ENCODE data around the gene RGS10.

DNA sequence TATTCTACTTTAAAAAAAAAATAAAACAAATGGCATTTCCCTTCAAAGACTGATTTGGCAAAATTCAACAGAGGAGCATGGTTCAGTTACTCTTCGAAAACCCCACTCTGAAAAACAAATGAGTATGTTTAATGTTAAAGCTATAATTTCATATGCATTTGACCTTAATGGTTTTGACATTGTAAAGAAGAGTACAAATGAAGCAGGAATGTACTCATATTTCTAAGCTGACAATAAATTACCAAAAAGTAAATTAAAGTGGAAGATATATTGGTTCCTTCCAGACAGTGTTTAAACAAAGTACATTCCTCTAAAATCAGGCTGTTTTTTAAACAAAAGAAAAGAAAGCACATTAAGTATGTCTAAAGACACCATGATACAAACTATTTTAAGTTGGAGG is 16.4 kb downstream of the RGS10 start:
- TF ChIP-seq EZH2 (IDR thresholded peaks at IDR 0.05; ENCODE audit: insufficient read depth, poor library complexity, severe bottlenecking) (no peak), EZH2phosphoT487 (IDR thresholded peaks at IDR 0.05; ENCODE audit: insufficient read depth, low read depth) (no peak)

Data from GM23248 (cell line).